HG03175 (cell line): Measurements from ENCODE around the gene MRPL14.
"Not testable (repeated sequence)": the region's sequence is repeated elsewhere in the genome, so short reads cannot be mapped to it uniquely, and the experiment has no call there.

Experiments used
- ATAC-seq: cut with Tn5 transposase; IDR thresholded peaks from one replicate; pipeline ENCODE4 v1.9.1; 2021; ENCODE audit warnings: mild to moderate bottlenecking, moderate library complexity; ENCODE audit not compliant: unreplicated experiment

Gene MRPL14

GRCh38 chr6:44102527-44102926 is 24.7 kb downstream of the MRPL14 start:
- ATAC-seq = no peak

- no peak for ATAC-seq
Measured at GRCh38 chr6:44101832-44102231, 25.4 kb downstream of the MRPL14 start.

GRCh38 chr6:44100088-44100550 is 27.1 kb downstream of the MRPL14 start:
- no peak for ATAC-seq

GRCh38 chr6:44099192-44099591 is 28.1 kb downstream of the MRPL14 start:
- no peak for ATAC-seq

GRCh38 chr6:44097782-44098317 is 29.4 kb downstream of the MRPL14 start:
- ATAC-seq = no peak

- peak; percentile 77 for ATAC-seq
Measured at GRCh38 chr6:44096612-44097011, 30.6 kb downstream of the MRPL14 start.

GRCh38 chr6:44095243-44095623 is 32.0 kb downstream of the MRPL14 start:
- ATAC-seq = not testable (repeated sequence)

- ATAC-seq = no peak
Measured at GRCh38 chr6:44094403-44095242, 32.6 kb downstream of the MRPL14 start.

GRCh38 chr6:44093750-44094402 is 33.4 kb downstream of the MRPL14 start:
- ATAC-seq = no peak

- no peak for ATAC-seq
Measured at GRCh38 chr6:44093066-44093465, 34.2 kb downstream of the MRPL14 start.

GRCh38 chr6:44091981-44092884 is 35.0 kb downstream of the MRPL14 start:
- ATAC-seq = no peak

- ATAC-seq = not testable (repeated sequence)
Measured at GRCh38 chr6:44091356-44091755, 35.9 kb downstream of the MRPL14 start.

GRCh38 chr6:44090465-44090864 is 36.8 kb downstream of the MRPL14 start:
- ATAC-seq = no peak

- ATAC-seq = no peak
Measured at GRCh38 chr6:44088827-44089590, 38.2 kb downstream of the MRPL14 start.

- ATAC-seq = no peak
Measured at GRCh38 chr6:44087623-44088022, 39.6 kb downstream of the MRPL14 start.

GRCh38 chr6:44086931-44087574 is 40.2 kb downstream of the MRPL14 start:
- no peak for ATAC-seq

- ATAC-seq = no peak
Measured at GRCh38 chr6:44085219-44085618, 42.0 kb downstream of the MRPL14 start.

- no peak for ATAC-seq
Measured at GRCh38 chr6:44084231-44085014, 42.8 kb downstream of the MRPL14 start.

GRCh38 chr6:44082872-44083321 is 44.4 kb downstream of the MRPL14 start:
- no peak for ATAC-seq
